ENCODE data around the gene PTPRN2. TPM values are rescaled to one million over a fixed set of nuclear protein-coding genes. Genes with fewer than 3 reads are reported as not detected.

The PTPRN2 gene
- total RNA-seq, 1 experiment from 2014 or later = 0.11 TPM

GRCh38 chr7:158592541-158592940 is 4.9 kb upstream of the PTPRN2 start:
- Histone ChIP-seq H3K9me3 (ENCODE audit: low read depth, low read length, poor library complexity, severe bottlenecking) (peaks cover 4% of the 10 kb centered on the region), H3K27ac (ENCODE audit: low read depth, low read length, poor library complexity, severe bottlenecking) (no peak overlapping the region), H3K36me3 (ENCODE audit: insufficient read depth, low read length, poor library complexity, severe bottlenecking) (no peaks in the 10 kb centered on the region), H3K4me1 (ENCODE audit: insufficient read depth, low read length, poor library complexity, severe bottlenecking) (no peaks in the 10 kb centered on the region), H3K4me3 (ENCODE audit: low read depth, low read length, poor library complexity, severe bottlenecking) (no peak overlapping the region), H3K27me3 (replicated peaks; ENCODE audit: insufficient read depth, low read depth, low read length, poor library complexity) (peaks cover 16% of the 10 kb centered on the region)
- no peak for DNase-seq (ENCODE audit: low spot score)
- no peak for TF ChIP-seq CTCF (conservative IDR thresholded peaks at IDR 0.05; ENCODE audit: low read depth, low read length)
- ChIA-PET POLR2A (ENCODE audit: low non-redundant PET) (no interaction called here), CTCF (no interaction called here)
- no TSS peak for BruUV-seq (replicated peaks)
- intact Hi-C loops (cut with micrococcal nuclease; ENCODE audit: unreplicated experiment) = no loop called here

GRCh38 chr7:158591944-158592343 is 4.3 kb upstream of the PTPRN2 start:
- no peak for DNase-seq (ENCODE audit: low spot score)
- TF ChIP-seq EZH2 (IDR thresholded peaks at IDR 0.05; ENCODE audit: borderline replicate concordance, low read depth, low read length, poor library complexity, severe bottlenecking) (no peak), CTCF (conservative IDR thresholded peaks at IDR 0.05; ENCODE audit: low read depth, low read length) (no peak)
- Histone ChIP-seq H3K36me3 (ENCODE audit: insufficient read depth, low read length, poor library complexity, severe bottlenecking) (no peaks in the 10 kb centered on the region), H3K9me3 (ENCODE audit: low read depth, low read length, poor library complexity, severe bottlenecking) (peaks cover 4% of the 10 kb centered on the region), H3K4me3 (ENCODE audit: low read depth, low read length, poor library complexity, severe bottlenecking) (no peak overlapping the region), H3K27ac (ENCODE audit: low read depth, low read length, poor library complexity, severe bottlenecking) (no peak overlapping the region), H3K4me1 (ENCODE audit: insufficient read depth, low read length, poor library complexity, severe bottlenecking) (no peaks in the 10 kb centered on the region), H3K27me3 (replicated peaks; ENCODE audit: insufficient read depth, low read depth, low read length, poor library complexity) (peaks cover 16% of the 10 kb centered on the region)
- ChIA-PET CTCF (no interaction called here), POLR2A (ENCODE audit: low non-redundant PET) (no interaction called here)
- intact Hi-C loops (cut with micrococcal nuclease; ENCODE audit: unreplicated experiment) = no loop called here
- no TSS peak for BruUV-seq (replicated peaks)

GRCh38 chr7:158590181-158590530 is 2.5 kb upstream of the PTPRN2 start:
- peaks cover 3% of the 10 kb centered on the region for H3K9me3 ChIP-seq (ENCODE audit: low read depth, low read length, poor library complexity, severe bottlenecking)
- BruUV-seq (replicated peaks) = no TSS peak
- H3K36me3 ChIP-seq (ENCODE audit: insufficient read depth, low read length, poor library complexity, severe bottlenecking) = no peaks in the 10 kb centered on the region
- peaks cover 33% of the 10 kb centered on the region for H3K27me3 ChIP-seq (replicated peaks; ENCODE audit: insufficient read depth, low read depth, low read length, poor library complexity)
- no peak overlapping the region for H3K27ac ChIP-seq (ENCODE audit: low read depth, low read length, poor library complexity, severe bottlenecking)
- intact Hi-C loops (cut with micrococcal nuclease; ENCODE audit: unreplicated experiment) = no loop called here
- DNase-seq (ENCODE audit: low spot score) = no peak
- ChIA-PET POLR2A (ENCODE audit: low non-redundant PET) (no interaction called here), CTCF (no interaction called here)
- H3K4me1 ChIP-seq (ENCODE audit: insufficient read depth, low read length, poor library complexity, severe bottlenecking) = no peaks in the 10 kb centered on the region
- no peak for TF ChIP-seq EZH2 (IDR thresholded peaks at IDR 0.05; ENCODE audit: borderline replicate concordance, low read depth, low read length, poor library complexity, severe bottlenecking)
- no peak for TF ChIP-seq CTCF (conservative IDR thresholded peaks at IDR 0.05; ENCODE audit: low read depth, low read length)
- H3K4me3 ChIP-seq (ENCODE audit: low read depth, low read length, poor library complexity, severe bottlenecking) = no peak overlapping the region

All from A673 (cell line).